ENCODE data around the gene RAP1A. TPM values are rescaled to one million over a fixed set of nuclear protein-coding genes. Genes with fewer than 3 reads are reported as not detected.

Gene RAP1A
- polyA plus RNA-seq (ENCODE audit: insufficient read length in 4 of 4) = 10 to 100 TPM; 73.9 to 92.6 (median 86.1) TPM

DNA sequence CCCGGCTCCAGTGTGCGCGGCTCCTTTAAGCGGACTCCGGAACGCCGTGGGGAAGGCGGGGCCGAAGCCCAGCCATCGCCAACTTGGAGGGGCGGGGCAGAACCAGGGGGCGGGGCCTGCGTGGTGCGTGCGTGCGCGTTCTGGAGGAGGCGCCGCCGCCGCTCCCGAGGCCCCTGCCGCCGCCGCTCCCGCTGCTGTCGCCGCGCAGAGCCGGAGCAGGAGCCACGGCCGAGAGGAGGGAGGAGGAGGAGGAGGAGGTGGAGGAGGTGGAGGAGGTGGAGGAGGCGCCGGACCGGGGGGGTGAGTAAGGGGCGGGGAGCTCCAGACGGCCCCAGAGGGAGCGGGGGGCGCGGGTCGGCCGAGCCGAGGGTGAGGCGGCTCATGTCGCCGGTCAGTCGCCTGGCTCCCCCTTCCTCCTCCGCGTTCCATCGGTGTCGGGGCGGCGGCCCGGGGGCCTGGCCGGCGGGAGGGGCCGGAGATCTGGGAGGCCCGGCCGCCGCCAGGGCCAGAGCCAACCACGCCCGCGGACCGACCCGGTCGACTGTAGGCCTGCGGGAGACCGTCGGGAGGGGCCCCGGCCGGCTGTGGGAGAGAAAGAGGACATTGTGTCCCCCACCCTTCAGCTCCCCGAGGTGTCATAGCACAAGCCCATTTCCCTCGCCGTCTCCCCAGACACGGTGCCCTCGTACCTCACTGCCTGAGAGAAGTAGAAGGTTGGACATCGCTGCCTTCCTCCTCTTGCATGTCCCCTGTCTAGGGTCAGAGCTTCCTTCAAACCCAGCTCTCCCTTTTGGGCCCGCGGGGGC is at the start of gene RAP1A:
RAP1A (plus strand) TSS at position 155 of the 806 bp plus-strand sequence. CDS start 71,572 bp downstream, outside the sequence.
- peak; percentile 83 to 89 (median 86) for DNase-seq (ENCODE audit: low read depth in 4 of 4, low spot score in 3 of 4)

DNA sequence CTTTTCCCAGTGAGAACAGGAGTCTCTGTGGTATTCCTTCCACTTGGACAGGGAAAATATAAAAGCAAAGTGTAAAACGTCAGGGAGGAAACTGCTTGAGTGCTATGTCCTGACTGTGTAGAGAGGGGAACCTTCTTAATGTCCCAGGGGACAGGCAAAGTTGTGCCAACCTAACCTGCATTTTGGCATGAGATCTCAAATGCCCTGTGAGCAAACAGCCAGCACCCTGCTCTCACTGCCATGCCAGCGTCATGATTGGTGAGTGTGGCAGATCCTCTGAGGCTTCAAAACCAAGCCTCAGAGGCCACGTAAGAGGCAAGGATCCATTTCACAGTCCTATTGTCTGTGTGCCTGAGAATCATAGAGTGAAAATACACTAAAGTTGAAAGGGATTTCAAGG is 49.7 kb upstream of the RAP1A start:
- no peak for DNase-seq (ENCODE audit: low read depth in 4 of 4, low spot score in 3 of 4)

DNA sequence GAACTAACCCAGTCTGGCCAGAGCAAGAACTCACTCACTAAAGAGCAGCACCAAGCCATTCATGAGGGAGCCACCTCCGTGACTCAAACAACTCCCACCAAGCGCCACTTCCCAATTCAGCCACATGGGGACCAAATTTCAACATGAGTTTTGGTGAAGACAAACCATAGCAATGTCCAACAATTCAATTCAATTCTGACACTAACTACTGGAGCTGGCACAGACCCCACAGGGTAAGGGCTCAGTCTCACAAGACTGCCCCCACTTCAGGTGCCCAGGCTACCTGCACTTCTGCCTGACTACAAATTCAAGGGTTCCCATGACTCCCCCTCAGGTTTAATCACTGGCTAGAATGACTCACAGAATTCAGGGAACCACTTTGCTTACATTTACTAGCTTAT is 48.8 kb upstream of the RAP1A start:
- DNase-seq (ENCODE audit: low read depth in 4 of 4, low spot score in 3 of 4) = no peak

- DNase-seq (ENCODE audit: low read depth in 4 of 4, low spot score in 3 of 4) = no peak
These were observed 48.4 kb upstream of the RAP1A start for GRCh38 chr1:111571239-111571638.

- DNase-seq (ENCODE audit: low read depth in 4 of 4, low spot score in 3 of 4) = no peak
These were observed 47.6 kb upstream of the RAP1A start for GRCh38 chr1:111571987-111572386.

- no peak for DNase-seq (ENCODE audit: low read depth in 4 of 4, low spot score in 3 of 4)
These were observed 43.0 kb upstream of the RAP1A start for GRCh38 chr1:111576547-111576946.

DNA sequence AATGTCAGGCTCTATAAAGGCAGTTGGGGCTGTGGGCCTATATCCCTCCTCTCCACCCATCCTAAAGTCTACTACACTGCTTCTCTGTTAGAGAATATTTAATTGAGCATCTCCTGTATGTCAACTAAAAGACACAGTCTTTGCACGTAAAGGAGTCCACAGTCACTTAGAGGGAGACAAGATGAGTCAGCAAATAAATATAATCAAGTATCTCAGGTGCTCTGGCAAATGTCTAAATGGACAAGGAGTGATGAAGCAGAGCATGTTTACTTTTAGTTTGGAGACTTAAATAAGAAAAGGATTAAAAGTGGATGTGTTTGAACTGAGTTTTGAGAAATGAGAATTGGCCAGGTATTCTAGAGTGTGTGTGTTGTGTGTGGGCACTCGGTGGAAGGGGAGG is 41.8 kb upstream of the RAP1A start:
- DNase-seq (ENCODE audit: low read depth in 4 of 4, low spot score in 3 of 4) = no peak

DNA sequence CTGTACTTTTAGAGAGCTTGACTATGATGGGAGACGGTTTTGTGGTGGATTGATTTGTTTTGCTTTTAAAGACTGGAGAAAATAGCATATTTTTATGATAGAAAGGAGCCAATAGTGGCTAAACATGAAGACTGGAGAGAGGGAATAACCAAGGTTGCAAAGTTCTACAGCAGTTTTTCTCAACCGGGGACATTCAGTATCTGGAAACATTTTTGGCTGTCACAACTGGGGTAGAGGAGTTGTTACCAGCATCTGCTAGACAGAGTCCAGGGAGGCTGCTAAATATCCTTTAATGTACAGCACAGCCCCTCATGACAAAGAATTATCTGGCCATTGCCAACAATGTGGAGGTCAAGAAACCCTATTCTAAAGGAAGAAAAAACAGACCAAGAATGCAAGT is 38.4 kb upstream of the RAP1A start:
- DNase-seq (ENCODE audit: low read depth in 4 of 4, low spot score in 3 of 4) = no peak

DNA sequence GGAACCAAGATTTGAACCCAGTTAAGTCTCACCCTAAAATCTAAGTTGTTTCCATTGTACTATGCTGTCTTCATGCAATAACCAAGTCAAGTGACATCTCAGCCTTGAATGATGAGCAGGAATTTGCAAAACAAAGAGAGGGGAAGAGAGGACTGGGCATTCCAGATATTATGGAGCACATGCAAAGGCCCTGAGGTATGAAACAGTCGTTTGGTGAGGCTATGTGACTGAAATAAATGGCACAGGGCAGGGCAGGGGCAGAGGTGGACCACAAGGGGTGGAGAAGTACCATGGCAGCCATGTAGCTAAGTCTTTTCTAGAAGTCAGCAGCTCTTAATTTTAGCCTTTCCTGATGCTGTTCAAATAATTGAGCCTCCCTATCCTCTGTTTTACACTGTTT is 37.6 kb upstream of the RAP1A start:
- no peak for DNase-seq (ENCODE audit: low read depth in 4 of 4, low spot score in 3 of 4)

- no peak for DNase-seq (ENCODE audit: low read depth in 4 of 4, low spot score in 3 of 4)
These were observed 36.7 kb upstream of the RAP1A start for GRCh38 chr1:111582644-111583618.

DNA sequence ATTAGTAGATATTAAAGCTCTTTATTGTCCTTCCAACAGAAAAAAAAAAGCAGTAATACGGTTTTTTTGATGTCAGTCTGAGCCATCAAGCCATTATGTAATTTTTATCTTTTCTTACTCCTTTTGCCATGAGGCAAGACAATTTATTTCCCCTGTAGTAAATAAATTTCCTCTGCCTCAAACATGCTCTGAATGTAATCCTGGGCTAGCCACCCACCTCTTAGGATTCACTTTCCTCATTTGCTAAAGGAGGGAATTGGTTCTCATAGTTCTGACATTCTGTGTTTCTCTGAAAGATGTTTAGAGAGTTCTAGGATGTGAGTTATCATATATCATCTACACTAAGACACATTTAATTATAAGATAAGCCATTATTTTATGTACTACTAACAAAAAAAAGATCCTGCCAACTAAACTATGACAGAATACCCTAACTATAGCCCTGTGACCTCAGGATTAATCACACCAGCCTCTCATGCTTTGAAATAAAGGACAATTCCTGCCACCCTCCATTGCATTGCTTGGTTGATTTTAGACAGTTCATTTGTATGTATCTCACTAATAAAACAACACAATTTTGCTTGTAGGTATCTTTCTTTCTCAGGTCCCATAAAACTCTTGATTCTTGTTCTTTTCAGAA is 34.0 kb upstream of the RAP1A start:
- DNase-seq (ENCODE audit: low read depth in 4 of 4, low spot score in 3 of 4) = no peak

GRCh38 chr1:111586112-111586511 is 33.5 kb upstream of the RAP1A start:
- DNase-seq (ENCODE audit: low read depth in 4 of 4, low spot score in 3 of 4) = no peak

GRCh38 chr1:111587509-111588174 is 31.9 kb upstream of the RAP1A start:
- DNase-seq (ENCODE audit: low read depth in 4 of 4, low spot score in 3 of 4) = no peak

GRCh38 chr1:111591937-111592336 is 27.7 kb upstream of the RAP1A start:
- no peak for DNase-seq (ENCODE audit: low read depth in 4 of 4, low spot score in 3 of 4)

- DNase-seq (ENCODE audit: low read depth in 4 of 4, low spot score in 3 of 4) = peak in 1 of 4 donors; percentile 61
These were observed 26.9 kb upstream of the RAP1A start for GRCh38 chr1:111592389-111593361.

DNA sequence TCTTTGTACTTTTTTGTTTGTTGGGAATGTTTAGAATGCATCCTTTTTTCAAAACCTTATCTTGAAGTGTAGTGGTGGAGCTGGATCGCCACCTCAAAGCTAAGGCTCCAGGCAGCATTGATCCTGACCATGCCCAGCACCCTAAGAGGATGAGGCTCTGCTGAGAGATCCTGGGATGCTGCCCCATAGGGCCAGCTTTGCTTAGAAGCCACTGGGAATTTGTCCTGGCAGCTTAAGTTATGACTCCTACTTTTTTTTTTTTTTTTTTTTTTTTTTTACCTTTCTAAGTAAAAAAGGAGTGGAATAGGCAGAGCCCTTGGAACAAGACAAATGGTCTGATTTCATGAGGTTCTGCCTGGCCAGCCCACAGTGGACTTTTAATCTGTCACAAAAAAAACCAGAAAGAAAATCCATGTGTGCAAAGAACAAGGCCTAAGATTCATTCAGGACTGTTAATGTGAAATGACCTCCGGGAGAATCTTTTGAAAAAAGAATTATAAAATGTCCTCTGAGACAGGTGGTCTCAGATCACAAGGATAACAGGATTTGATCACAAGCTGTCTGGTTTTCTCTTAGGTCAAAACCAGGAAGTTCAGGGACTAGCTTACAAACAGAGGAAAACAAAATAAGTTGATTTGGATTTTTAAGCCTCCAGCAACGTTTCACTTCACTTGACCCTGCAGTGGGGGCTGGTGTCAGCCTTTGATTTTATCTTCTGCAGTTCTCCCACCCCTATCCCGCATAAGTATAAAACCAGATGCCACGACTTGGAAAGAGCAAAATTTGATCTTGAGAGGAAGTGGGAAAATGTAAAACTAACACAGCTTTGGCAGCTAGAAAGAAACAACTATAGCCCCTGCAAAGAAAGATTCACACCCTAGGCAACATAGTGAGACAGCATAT is 25.9 kb upstream of the RAP1A start:
- no peak for DNase-seq (ENCODE audit: low read depth in 4 of 4, low spot score in 3 of 4)

- DNase-seq (ENCODE audit: low read depth in 4 of 4, low spot score in 3 of 4) = no peak
These were observed 25.3 kb upstream of the RAP1A start for GRCh38 chr1:111594306-111594693.

GRCh38 chr1:111595807-111596206 is 23.8 kb upstream of the RAP1A start:
- no peak for DNase-seq (ENCODE audit: low read depth in 4 of 4, low spot score in 3 of 4)
